GM19372 (cell line): Measurements from ENCODE around the gene TUBGCP6.
A peak's percentile ranks its signal among the peaks of the same experiment; 100 is the strongest.
"Not testable (repeated sequence)": the region's sequence is repeated elsewhere in the genome, so short reads cannot be mapped to it uniquely, and the experiment has no call there.

Experiments used
- ATAC-seq: cut with Tn5 transposase; IDR thresholded peaks from one replicate; pipeline ENCODE4 v1.9.1; 2021; ENCODE audit warnings: mild to moderate bottlenecking, low read depth, moderate library complexity; ENCODE audit not compliant: unreplicated experiment

TUBGCP6 gene

DNA sequence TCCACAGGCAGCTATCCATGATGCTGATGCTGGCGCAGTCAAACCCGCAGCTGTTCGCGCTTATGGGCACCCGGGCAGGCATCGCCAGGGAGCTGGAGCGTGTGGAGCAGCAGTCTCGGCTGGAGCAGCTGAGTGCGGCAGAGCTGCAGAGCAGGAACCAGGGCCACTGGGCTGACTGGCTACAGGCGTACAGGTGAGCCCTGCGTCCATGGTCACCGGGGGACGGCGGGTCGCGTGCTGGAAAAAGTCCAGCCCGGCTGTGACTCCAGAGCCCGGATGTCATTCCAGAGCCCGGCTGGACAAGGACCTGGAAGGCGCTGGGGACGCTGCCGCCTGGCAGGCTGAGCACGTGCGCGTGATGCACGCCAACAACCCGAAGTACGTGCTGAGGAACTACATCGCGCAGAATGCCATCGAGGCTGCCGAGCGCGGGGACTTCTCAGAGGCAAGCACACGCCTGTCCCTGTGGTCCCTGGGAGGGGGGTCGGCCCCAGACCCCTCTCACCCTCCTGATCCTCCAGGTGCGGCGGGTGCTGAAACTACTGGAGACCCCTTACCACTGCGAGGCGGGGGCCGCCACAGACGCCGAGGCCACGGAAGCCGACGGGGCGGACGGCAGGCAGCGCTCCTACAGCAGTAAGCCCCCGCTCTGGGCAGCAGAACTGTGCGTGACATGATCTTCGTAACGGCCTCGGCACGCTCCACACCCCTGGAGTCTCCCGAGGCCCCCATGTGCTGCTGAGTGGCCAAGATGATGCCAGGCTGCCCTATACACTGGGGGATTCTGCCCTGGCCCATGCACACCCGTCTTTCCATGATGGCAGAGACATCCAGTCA, 27.9 kb downstream of the TUBGCP6 start:
- no peak for ATAC-seq

DNA sequence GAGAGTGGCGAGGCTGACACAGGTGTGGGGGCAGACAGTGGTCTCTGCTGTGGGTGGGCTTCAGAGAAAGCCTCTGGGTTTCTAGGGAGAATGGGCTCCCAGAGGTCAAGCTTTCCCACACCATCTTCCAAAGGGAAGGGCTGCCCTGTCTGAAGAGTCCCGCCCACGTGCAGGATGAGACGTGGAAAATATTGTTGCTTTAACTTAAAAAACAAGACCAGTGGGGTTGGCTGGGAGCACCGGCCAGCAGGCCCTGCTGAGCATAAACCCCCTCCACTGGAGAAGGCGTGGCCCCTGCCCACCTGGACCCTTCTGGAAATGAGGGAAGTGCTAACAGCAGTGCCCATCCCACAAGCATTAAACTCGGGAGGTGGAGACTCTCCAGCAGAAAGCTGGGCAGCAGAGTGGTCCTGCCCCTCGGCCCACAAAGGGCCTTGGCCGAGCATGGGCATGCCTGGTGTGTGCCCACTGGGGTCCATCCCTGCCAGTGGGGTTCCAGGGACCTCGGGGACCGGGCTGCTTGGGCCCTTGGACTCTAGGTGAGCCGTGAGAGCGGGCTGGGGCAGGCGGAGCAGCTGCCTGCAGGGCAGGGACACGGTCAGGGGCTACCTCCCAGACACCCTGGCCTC, 28.7 kb downstream of the TUBGCP6 start:
- no peak for ATAC-seq

DNA sequence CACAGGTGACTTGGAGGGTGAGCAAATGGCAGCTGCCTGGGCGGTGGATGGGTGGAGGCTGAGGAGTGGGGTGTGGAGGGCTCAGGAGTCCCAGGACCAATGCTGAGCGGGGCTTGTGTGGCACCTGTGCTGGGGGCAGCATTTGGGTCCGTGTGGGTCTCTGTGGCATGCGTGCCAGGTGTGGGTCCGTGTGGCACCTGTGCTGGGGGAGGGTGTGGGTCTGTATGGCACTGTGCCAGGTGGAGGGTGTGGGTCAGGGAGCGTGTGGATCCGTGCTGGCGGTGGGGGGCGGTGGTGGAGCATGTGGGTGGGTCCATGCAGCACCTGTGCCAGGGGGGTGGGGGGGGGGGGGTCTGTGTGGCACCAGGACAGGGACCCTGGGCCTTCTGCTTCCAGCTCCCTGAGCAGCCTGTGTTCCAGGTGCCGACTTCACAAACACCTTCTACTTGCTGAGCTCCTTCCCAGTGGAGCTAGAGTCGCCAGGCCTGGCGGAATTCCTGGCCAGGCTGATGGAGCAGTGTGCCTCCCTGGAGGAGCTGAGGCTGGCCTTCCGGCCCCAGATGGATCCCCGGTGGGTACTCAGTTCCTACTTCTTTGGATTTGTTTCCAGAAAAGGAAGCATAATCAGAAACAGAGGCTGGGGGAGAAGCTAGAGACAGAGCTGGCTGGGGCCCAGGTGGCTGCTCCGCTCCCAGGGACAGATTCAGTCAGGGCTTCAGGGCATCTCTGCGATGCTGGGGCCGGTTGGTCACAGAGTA, 29.3 kb downstream of the TUBGCP6 start:
- ATAC-seq: no peak

DNA sequence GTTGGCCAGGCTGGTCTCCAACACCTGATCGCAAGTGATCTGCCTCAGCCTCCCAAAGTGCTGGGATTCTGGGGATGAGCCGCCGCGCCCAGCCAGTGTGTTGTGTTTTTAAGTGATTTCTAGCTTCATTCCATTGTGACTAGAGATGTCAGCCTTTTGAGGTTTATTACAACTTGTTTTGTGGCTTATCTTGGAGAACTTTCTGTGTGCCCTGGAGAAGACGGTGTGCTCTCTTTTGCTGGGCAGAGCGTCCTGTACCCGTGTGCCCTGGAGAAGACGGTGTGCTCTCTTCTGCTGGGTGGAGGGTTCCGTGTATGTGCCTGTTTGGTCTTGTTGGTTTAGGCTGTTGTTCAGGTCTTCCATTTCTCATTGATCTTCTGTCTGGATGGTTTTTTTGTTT, 31.6 kb downstream of the TUBGCP6 start:
- no peak for ATAC-seq

DNA sequence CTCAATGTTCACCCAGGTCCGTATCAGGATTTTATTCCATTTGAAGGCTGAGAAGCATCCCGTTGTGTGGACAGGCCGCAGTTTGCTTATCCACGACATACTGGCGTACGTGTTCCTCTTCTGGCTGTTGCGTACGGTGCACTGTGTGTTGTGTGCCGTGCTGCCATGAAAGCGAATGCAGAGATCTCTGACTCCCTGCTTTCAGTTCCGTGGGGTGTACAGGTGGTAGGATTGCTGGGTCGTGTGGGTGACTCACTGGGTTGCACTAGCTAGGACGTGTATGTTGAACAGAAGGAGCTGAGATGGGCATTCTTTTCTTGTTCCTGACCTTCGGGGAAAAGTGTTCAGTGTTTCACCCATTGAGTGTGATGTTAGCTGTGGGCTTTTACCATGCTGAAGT, 33.7 kb downstream of the TUBGCP6 start:
- ATAC-seq: no peak

DNA sequence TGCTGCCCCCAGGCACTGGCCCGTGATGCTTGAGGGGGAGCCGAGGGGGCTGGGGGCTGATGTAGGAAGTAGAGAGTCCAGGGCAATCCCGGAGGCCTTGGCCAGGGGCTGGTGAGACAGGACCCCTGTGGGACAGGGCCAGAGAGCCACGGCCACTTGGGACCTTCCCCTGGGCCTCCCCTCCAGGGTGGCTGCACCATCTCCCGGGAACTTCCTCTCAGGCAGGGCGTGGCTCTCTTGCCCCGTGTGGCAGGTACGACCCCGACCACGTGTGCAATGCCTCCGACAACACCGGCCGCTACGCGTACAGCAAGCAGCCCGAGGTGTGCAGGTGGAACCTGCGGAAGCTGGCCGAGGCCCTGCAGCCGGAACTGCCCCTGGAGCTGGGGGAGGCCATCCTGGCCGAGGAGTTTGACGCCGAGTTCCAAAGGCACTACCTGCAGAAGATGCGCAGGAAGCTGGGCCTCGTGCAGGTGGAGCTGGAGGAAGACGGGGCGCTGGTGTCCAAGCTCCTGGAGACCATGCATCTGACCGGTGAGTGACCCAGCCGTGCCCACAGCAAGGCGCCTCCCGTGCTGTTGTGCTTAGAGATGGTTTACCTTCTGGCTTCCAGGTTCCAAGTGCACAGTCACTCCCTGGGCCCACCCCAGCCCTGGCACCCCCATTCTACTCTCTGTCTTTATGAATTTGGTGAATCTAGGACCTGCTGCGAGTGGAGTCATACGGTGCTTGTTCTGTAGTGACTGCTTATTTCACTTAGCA, 34.3 kb downstream of the TUBGCP6 start:
- ATAC-seq: no peak

DNA sequence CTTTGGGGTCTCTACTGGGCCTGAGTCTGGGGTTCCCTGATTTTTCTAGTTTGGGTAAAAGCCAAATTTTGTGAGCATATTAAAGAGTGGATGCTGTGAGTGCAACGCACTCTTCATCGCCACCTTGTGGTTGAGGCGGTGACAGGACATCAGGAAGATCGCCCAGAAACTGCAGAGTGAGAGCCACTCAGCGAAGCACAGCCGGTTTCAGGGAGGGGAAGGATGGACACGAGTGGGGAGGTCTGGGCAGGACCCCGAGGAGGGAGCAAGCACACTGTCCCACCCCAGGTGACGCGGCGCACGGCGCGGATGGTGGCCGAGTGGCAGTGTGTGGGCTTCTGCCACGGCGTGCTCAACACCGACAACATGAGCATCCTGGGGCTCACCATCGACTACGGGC, 34.9 kb downstream of the TUBGCP6 start:
- ATAC-seq: no peak

DNA sequence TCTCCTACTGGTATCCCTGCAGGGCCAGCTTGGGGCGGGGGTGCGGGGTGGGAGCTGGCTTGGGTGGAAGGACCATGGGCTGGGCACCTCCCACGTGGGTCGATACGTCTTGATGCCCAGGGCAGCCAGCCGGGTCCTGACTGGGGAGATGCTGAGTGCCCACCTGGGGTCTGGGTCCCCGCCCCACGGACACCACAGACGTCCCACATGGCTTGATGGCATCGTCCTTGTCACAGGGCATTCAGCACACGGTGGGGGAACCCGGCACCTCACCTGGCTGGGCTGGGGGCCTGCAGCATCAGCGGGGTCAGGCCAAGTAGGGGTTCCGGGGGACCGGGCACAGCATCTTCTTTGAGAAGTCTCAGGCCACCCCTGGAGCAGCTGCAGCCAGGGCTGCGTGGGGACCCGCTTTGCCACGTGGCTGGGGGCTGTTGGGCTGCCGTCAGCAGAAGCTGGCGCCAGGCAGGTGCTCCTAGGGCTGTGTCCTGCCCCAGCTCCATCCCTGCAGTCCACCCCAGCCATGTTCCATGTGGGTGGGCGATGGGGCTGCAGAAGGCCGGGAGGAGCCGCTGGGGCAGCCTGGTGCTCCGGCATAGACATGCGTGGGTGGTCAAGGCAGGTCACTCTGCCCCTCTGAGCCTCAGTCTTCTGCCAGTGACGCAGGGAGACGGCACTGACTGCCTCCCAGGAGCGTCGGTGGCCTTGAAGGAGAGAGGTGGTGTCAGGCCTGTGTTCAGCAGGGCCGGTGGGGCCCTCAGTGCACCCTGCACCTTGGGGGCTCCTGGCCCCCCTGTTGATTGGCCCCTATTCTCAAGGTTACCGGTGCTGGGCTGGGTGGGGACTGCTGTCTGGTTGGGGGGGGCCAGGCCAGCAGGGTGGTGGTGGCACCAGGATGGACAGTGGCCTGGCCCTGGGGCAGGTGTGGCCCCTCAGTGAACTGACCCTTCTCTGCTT, 35.6 kb downstream of the TUBGCP6 start:
- ATAC-seq: no peak

DNA sequence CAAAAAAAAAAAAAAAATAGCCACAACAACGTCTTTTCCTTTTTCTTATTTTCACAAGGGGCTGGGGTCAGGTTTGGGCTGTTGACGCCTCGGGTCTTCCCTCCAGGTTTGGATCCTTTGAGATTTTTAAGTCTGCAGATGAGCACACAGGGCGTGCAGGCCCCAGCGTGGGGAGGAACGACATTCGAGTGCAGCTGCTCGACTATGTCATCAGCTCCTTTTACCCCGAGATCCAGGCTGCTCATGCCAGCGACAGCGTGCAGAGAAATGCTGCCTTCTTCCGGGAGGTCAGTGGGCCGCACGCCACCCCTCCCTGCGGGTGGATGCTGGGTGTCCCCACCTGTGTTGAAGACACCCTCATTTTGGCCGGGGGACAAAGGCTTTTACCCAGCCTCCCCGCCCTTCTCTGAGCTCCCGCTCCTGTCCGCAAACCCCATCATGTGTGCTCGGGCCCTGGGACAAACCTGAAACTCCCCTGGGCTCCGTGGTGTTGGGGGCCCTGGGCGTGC, 36.3 kb downstream of the TUBGCP6 start:
- no peak for ATAC-seq

DNA sequence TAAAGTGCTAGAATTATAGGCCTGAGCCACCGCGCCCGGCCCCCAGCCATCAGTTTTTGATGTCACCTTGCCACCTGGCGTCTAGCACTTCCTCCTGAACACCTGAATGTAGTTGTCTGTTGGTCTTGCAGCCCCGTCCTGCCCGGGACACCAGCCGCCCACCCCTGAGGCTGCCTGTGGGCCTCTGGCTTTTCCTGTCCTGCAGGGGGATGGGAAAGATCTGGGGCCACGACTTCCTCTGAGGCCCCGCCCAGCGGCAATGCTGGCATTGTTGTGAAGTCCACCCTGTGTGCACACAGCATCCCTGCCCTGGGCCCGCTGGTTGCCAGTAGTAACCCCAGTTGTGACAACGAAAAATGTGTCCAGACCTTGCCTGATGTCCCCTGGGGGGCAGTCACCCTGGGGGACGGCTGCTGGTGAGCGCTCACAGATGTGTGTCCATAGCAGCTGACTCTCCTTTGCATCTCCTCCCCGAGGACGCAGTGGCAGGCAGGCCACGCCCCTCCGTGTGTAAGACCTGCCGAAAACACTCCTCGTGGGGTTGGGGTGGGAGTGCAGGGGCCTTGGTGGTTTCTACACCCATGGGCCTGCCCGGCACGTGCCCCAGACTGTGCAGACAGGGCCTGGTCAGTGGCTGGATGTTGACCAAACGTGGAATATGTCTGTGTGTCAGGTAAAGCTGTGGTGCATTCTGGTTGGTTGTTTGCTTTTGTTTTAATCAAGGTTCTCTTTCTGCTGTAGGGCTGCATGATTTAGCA, 37.3 kb downstream of the TUBGCP6 start:
- ATAC-seq: no peak

DNA sequence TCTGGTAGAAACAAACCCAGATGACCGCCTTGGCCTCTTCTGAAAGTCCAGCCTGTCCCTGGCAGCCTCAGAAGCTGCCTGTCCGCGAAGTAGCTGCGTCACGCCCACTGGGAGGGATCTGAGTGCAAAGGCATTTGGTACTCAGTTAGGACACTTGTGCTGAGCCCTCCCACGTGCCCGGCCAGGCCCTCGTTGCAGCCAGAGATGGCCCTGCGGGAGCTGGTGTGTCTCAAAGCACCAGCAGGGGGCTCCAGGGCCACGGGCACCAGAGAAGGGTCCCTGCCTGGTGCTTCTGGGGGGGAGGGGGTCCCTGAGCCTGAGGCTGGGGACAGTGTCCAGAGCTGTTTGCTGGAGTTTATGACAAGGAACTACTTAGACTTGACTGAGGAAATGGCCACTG, 38.2 kb downstream of the TUBGCP6 start:
- no peak for ATAC-seq

DNA sequence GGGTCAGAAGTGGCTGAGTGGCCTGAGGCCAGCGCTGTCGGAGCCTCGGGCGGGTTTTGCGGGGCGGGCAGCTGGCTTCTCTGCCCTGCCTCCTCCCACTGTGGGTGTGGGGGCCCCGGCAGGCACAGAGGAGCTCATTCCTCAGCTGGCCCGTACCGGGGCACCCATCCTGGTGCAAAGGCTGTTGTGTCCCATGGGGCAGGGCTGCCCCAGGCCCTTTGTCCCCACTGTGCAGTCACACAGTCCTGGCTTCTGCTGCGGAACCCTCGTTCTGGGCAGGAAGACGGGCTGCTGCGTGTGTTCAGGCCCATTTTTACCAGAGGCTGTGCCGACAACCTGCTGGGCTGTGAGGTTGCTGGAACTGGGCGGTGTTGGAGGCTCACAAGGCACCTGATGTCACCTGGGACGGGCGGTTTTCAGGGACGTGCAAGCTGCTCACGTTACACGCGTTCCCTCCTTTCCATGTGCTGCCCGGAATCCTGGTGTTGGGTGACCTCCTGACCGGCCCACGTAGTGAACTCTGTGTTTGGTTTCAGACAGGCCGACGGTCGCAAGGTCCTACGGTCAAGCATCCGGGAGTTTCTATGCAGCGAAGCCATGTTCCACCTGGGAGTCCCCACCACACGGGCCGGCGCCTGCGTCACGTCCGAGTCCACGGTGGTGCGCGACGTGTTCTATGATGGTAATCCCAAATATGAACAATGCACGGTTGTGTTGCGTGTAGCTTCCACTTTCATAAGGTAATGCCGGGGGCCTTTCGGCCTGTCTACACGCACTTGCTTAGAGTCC, 38.8 kb downstream of the TUBGCP6 start:
- no peak for ATAC-seq

DNA sequence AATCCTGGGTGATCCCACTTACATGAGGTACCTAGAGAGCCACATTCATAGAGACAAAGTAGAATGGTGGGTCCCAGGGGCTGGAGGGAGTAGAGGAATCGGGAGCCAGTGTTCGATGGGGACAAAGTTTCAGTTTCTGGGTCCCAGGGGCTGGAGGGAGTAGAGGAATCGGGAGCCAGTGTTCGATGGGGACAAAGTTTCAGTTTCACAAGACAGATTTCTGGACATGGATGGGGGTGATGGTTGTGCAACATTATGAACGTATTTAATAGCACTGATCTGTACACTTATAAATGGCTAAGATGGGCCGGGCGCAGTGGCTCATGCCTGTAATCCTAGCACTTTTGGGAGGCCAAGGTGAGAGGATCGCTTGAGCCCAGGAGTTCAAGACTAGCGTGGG, 39.8 kb downstream of the TUBGCP6 start:
- ATAC-seq: not testable (repeated sequence)

DNA sequence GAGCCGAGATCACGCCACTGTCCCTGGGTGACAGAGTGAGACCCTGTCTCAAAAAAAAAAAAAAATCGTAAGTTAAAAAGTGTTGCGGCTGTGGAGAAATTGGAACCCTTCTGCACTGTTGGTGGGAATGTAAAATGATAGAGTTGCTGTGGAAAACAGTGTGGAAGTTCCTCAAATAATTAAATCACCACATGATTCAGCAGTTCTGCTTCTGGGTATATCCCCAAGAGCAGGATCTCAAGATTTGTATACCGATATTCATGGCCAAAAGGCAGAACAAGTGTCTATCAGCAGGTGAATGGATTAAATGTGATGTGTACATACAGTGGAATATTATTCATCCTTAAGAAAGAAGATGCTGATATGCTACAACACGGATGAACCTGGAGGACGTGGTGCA, 40.3 kb downstream of the TUBGCP6 start:
- ATAC-seq: no peak

DNA sequence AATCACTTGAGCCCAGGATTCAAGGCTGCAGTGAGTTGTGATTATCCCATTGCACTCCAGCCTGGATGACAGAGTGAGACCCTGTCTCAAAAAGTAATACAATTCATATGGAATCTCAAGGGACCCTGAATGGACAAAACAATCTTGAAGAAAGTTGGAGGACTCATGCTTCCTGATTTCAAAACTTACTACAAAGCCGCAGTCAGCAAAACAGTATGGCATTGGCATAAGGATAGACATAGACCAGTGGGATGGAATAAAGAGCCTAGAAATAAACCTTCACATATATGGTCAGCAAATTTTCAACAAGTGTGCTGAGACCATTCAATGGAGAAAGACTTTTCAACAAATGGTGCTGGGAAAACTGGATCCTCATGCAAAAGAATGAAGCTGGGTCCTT, 41.5 kb downstream of the TUBGCP6 start:
- ATAC-seq: no peak

DNA sequence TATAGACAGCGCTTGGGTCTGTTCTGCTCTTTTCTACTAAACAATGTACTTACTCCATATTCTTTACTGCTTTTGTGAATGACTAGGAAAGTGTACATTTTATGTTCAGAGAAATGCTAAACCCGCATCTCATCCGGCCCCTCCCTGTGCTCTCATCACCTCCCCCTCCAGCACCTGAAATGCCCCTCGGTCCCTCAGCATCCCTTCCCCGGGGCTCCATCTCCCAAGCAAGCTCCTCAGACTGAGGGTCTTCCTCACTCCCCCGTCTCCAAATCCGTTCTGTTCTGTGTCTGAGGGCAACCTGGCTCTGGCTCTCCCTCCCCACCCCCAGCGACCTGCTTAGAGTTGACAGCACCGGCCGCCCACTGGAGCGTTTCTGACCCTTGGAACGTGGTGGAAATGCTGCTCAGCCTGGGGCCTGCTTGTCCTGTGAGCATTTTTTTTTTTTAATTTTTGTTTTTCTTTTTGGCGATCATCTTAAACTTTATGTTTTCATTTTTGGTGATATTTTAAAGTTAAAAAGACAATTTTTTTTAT, 42.6 kb downstream of the TUBGCP6 start:
- ATAC-seq: no peak

DNA sequence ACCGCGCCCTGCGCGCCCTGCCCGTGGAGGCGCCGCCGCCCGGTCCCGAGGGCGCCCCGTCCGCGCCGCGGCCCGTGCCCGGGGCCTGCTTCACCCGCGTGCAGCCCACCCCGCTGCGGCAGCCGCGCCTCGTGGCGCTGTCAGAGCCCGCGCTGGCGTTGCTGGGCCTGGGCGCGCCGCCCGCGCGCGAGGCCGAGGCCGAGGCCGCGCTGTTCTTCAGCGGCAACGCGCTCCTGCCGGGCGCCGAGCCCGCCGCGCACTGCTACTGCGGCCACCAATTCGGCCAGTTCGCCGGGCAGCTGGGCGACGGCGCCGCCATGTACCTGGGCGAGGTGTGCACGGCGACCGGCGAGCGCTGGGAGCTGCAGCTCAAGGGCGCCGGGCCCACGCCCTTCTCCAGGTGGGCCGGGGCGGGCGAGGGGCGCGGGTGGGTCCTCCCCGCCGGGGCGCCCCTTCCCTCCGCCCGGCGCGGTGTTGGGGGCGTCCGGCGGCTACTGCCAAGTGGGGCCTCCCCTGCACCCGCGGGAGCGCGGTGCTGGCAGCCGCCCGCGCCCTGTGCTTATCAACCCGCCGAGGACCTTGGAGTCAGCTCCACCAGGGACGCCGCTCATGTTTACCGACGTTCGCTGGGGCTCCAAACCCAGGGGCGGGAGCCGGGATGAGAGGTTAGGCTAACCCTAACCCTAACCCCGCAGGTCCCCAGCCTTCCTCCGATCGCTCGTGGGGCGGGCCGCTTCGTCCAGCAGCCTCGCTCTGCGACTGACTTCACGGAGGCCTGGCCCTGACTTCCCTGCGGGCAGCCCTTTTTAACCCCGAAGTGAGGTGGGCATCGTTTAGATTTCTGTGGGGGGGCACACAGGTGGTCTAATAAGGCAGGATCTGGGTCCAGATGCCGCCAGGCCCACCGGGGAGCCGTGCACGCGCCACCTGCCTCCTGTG, 43.4 kb downstream of the TUBGCP6 start:
- ATAC-seq: peak; percentile 30
